ENCODE measurements around the gene TRIM59. TPM values are rescaled to one million over a fixed set of nuclear protein-coding genes. Genes with fewer than 3 reads are reported as not detected.

Gene TRIM59
- total and polyA plus RNA-seq, 10 of the 15 experiments (the other 5 are each of a cell fraction or from before 2014, with no cell fraction given), result 14.4 to 105 (median 33.3) TPM

- no peak for TF ChIP-seq CEBPZ (IDR thresholded peaks at IDR 0.05; ENCODE audit: low read depth, low read length)
- no peak for TF ChIP-seq SMC3 (IDR thresholded peaks at IDR 0.05; ENCODE audit: borderline replicate concordance, low read length)
- TF ChIP-seq FOS (IDR thresholded peaks at IDR 0.05; ENCODE audit: borderline replicate concordance, extremely low read depth, insufficient read length), result no peak
- no peak for TF ChIP-seq ESRRA (IDR thresholded peaks at IDR 0.05; ENCODE audit: low read length)
- no peak for TF ChIP-seq SUPT20H (IDR thresholded peaks at IDR 0.05; ENCODE audit: borderline replicate concordance, control insufficient read depth, low read depth, low read length)
- TF ChIP-seq SRF (IDR thresholded peaks at IDR 0.05; ENCODE audit: low read depth in 2 of 2, low read length in 2 of 2), result no peak
- no peak for TF ChIP-seq FOXM1 (IDR thresholded peaks at IDR 0.05; ENCODE audit: low read depth, low read length)
- TF ChIP-seq CREM (IDR thresholded peaks at IDR 0.05; ENCODE audit: low read depth), result no peak
- no peak for TF ChIP-seq MTA3 (IDR thresholded peaks at IDR 0.05; ENCODE audit: borderline replicate concordance, low read length)
- TF ChIP-seq TBL1XR1 (IDR thresholded peaks at IDR 0.05; ENCODE audit: low read depth, low read length), result no peak
- no peak for TF ChIP-seq NR2F1 (conservative IDR thresholded peaks at IDR 0.05)
- TF ChIP-seq POLR2A (IDR thresholded peaks at IDR 0.05; ENCODE audit: low read depth, low read length), result no peak
- TF ChIP-seq ETV6 (conservative IDR thresholded peaks at IDR 0.05 in 1 of 2, IDR thresholded peaks at IDR 0.05 in 1 of 2; ENCODE audit: borderline replicate concordance in 1 of 2, low read depth in 1 of 2), result no peak
- TF ChIP-seq ZBED1 (IDR thresholded peaks at IDR 0.05; ENCODE audit: borderline replicate concordance), result no peak
- no peak for TF ChIP-seq YY1 (IDR thresholded peaks at IDR 0.05; ENCODE audit: low read depth, low read length)
These were observed 21.7 kb downstream of the TRIM59 start (continued) for GRCh38 chr3:160427832-160428424.
